Neural cell (in vitro differentiated cells): ENCODE measurements around the gene TEX14. TPM values are rescaled to one million over a fixed set of nuclear protein-coding genes. Genes with fewer than 3 reads are reported as not detected.

Experiments
- H2AFZ ChIP-seq: fragments of 200-600, 300-800 bp; sonication (generic), shearing (Covaris generic); 2 replicates; pipeline ENCODE4 v1.6.0; 2014; ENCODE audit warnings: low read depth, mild to moderate bottlenecking, antibody characterized with exemption, low read length, moderate library complexity
- H3F3A ChIP-seq: fragments of 200-600 bp; shearing (Covaris generic); 2 replicates; pipeline ENCODE4 v1.6.1; 2016; ENCODE audit warnings: mild to moderate bottlenecking, moderate library complexity, mixed read lengths, antibody characterized with exemption, low read length; ENCODE audit not compliant: insufficient read depth, poor library complexity, severe bottlenecking
- H3K27ac ChIP-seq: fragments of 200-600, 300-800 bp; sonication (generic), shearing (Covaris generic); 2 replicates; pipeline ENCODE4 v1.5.1; 2014; ENCODE audit warnings: mild to moderate bottlenecking, low read length, moderate library complexity
- H3K27me3 ChIP-seq: fragments of 300-800, 200-600 bp; sonication (generic), shearing (Covaris generic); 2 replicates; pipeline ENCODE4 v1.6.0; 2014; ENCODE audit warnings: mild to moderate bottlenecking, low read depth, low read length, moderate library complexity; ENCODE audit not compliant: insufficient read depth
- H3K36me3 ChIP-seq: fragments of 300-800, 200-600 bp; sonication (generic), shearing (Covaris generic); 2 replicates; pipeline ENCODE4 v1.5.1; 2014; ENCODE audit warnings: mild to moderate bottlenecking, antibody characterized with exemption, low read length, moderate library complexity; ENCODE audit not compliant: insufficient read depth
- H3K4me2 ChIP-seq: fragments of 300-800, 200-600 bp; sonication (generic), shearing (Covaris generic); 2 replicates; pipeline ENCODE4 v1.6.0; 2014; ENCODE audit warnings: mild to moderate bottlenecking, low read length
- H3K4me3 ChIP-seq: fragments of 300-800, 200-600 bp; sonication (generic), shearing (Covaris generic); 2 replicates; pipeline ENCODE4 v1.5.1; 2014; ENCODE audit warnings: mild to moderate bottlenecking, low read length, moderate library complexity
- H3K79me2 ChIP-seq: fragments of 200-600 bp; shearing (Covaris generic); replicated peaks from 2 replicates; pipeline ENCODE4 v1.6.0; 2014; ENCODE audit warnings: mild to moderate bottlenecking, low read length, moderate library complexity; ENCODE audit not compliant: insufficient read depth
- H3K9ac ChIP-seq: fragments of 300-800, 200-600 bp; sonication (generic), shearing (Covaris generic); 2 replicates; pipeline ENCODE4 v1.6.1; 2016; ENCODE audit warnings: mild to moderate bottlenecking, low read length, mixed read lengths
- H3K9me2 ChIP-seq: fragments of 200-600 bp; shearing (Covaris generic); 2 replicates; pipeline ENCODE4 v1.6.1; 2016; ENCODE audit warnings: mild to moderate bottlenecking, low read length, mixed read lengths; ENCODE audit not compliant: insufficient read depth
- H3K9me3 ChIP-seq: fragments of 200-600, 300-800 bp; sonication (generic), shearing (Covaris generic); 2 replicates; pipeline ENCODE4 v1.6.1; 2016; ENCODE audit warnings: mild to moderate bottlenecking, mixed run types, low read length, moderate library complexity, mixed read lengths
- H4K20me1 ChIP-seq: fragments of 200-600 bp; shearing (Covaris generic); 2 replicates; pipeline ENCODE4 v1.6.1; 2016; ENCODE audit warnings: mild to moderate bottlenecking, mixed run types; ENCODE audit not compliant: insufficient read depth
- EP300 ChIP-seq: fragments of 450-650 bp; conservative IDR thresholded peaks from 2 replicates; pipeline ENCODE4 v1.6.1; 2014; ENCODE audit warnings: antibody characterized with exemption, mild to moderate bottlenecking, moderate library complexity; ENCODE audit not compliant: poor library complexity, severe bottlenecking
- EZH2 ChIP-seq: fragments of 200-600, 300-800 bp; shearing (Covaris generic), sonication (generic); IDR thresholded peaks from 2 replicates; pipeline ENCODE4 v1.6.1; 2014; ENCODE audit warnings: antibody characterized with exemption, low read length, borderline replicate concordance, mild to moderate bottlenecking; ENCODE audit not compliant: insufficient read depth, poor library complexity, severe bottlenecking
- MXI1 ChIP-seq: fragments of 450-650 bp; conservative IDR thresholded peaks from 2 replicates; pipeline ENCODE4 v1.6.1; 2014; ENCODE audit warnings: antibody characterized with exemption, mild to moderate bottlenecking; ENCODE audit not compliant: poor library complexity, severe bottlenecking
- POLR2AphosphoS5 ChIP-seq: IDR thresholded peaks from 2 replicates; pipeline ENCODE4 v1.6.1; 2012
- RAD21 ChIP-seq: fragments of 450-650 bp; conservative IDR thresholded peaks from 2 replicates; pipeline ENCODE4 v1.6.1; 2014; ENCODE audit warnings: antibody characterized with exemption, mild to moderate bottlenecking, moderate library complexity
- SMC3 ChIP-seq: fragments of 450-650 bp; conservative IDR thresholded peaks from 2 replicates; pipeline ENCODE4 v1.6.1; 2014; ENCODE audit warnings: antibody characterized with exemption, mild to moderate bottlenecking, moderate library complexity; ENCODE audit not compliant: poor library complexity
- TAF1 ChIP-seq: IDR thresholded peaks from 2 replicates; pipeline ENCODE4 v1.6.1; 2012; ENCODE audit warnings: low read depth
- polyA plus RNA-seq: library from polyadenylated mRNA; depleted of rRNA; stranded (reverse); fragments of >200 nt; gene quantifications from 2 replicates; pipeline ENCODE4 v1.2.3, GENCODE V29; 2014
- TF ChIP-seq, protein P1 (sequence below): fragments of 450-650 bp; IDR thresholded peaks from 2 replicates; pipeline ENCODE4 v1.5.1; 2014; ENCODE audit warnings: antibody characterized with exemption, mild to moderate bottlenecking, moderate library complexity; ENCODE audit not compliant: poor library complexity, severe bottlenecking
- TF ChIP-seq, protein P2 (sequence below): IDR thresholded peaks from 2 replicates; pipeline ENCODE4 v1.6.1; 2012; ENCODE audit warnings: borderline replicate concordance

Gene TEX14
- polyA plus RNA-seq, 1 donor from 2014 or later = 1.4 TPM

DNA sequence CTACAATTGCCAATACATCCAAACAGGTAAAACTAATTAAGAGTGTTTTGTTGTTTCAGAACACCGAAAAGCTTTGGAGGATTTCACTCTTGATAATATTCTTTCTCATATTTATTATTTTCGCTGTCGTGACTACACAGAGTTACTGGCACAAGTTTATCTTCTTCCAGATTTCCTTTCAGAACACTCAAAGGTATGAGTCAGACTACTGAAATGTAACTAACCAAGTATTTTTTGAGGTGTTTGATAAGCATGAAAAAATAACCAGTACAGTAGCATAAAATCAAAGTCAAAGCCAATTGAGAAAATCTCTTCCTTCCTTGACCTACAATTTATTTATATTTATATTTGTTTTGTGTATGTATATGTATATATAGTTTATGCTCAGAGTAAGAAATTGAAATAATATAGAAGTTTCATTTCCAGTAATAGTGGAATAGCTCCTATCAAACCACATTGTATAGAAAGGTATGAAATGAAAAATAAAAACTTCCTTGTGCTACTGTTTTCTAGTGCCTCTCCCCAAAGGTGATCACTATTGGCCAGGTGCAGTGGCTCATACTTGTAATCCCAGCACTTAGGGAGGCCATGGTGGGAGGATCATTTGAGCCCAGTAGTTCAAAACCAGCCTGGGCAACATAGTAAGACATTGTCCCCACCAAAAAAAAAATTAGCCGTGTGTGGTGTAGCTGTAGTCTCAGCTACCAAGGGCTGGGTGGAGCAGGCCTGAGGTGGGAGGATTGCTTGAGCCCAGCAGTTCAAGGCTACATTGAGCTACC lies 11.5 kb upstream of the TEX14 start:
- TF ChIP-seq POLR2AphosphoS5 = no peak
- TF ChIP-seq RAD21 = no peak
- no peak for TF ChIP-seq MXI1
- no peak for TF ChIP-seq SMC3
- TF ChIP-seq, protein P1, sequence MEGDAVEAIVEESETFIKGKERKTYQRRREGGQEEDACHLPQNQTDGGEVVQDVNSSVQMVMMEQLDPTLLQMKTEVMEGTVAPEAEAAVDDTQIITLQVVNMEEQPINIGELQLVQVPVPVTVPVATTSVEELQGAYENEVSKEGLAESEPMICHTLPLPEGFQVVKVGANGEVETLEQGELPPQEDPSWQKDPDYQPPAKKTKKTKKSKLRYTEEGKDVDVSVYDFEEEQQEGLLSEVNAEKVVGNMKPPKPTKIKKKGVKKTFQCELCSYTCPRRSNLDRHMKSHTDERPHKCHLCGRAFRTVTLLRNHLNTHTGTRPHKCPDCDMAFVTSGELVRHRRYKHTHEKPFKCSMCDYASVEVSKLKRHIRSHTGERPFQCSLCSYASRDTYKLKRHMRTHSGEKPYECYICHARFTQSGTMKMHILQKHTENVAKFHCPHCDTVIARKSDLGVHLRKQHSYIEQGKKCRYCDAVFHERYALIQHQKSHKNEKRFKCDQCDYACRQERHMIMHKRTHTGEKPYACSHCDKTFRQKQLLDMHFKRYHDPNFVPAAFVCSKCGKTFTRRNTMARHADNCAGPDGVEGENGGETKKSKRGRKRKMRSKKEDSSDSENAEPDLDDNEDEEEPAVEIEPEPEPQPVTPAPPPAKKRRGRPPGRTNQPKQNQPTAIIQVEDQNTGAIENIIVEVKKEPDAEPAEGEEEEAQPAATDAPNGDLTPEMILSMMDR = no peak
- TF ChIP-seq TAF1 = no peak
- no peak for TF ChIP-seq EZH2
- TF ChIP-seq, protein P2, sequence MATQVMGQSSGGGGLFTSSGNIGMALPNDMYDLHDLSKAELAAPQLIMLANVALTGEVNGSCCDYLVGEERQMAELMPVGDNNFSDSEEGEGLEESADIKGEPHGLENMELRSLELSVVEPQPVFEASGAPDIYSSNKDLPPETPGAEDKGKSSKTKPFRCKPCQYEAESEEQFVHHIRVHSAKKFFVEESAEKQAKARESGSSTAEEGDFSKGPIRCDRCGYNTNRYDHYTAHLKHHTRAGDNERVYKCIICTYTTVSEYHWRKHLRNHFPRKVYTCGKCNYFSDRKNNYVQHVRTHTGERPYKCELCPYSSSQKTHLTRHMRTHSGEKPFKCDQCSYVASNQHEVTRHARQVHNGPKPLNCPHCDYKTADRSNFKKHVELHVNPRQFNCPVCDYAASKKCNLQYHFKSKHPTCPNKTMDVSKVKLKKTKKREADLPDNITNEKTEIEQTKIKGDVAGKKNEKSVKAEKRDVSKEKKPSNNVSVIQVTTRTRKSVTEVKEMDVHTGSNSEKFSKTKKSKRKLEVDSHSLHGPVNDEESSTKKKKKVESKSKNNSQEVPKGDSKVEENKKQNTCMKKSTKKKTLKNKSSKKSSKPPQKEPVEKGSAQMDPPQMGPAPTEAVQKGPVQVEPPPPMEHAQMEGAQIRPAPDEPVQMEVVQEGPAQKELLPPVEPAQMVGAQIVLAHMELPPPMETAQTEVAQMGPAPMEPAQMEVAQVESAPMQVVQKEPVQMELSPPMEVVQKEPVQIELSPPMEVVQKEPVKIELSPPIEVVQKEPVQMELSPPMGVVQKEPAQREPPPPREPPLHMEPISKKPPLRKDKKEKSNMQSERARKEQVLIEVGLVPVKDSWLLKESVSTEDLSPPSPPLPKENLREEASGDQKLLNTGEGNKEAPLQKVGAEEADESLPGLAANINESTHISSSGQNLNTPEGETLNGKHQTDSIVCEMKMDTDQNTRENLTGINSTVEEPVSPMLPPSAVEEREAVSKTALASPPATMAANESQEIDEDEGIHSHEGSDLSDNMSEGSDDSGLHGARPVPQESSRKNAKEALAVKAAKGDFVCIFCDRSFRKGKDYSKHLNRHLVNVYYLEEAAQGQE = no peak
- TF ChIP-seq EP300 = no peak
- Histone ChIP-seq H3K9me2 (no peaks in the 10 kb centered on the region), H3F3A (no peaks in the 10 kb centered on the region), H3K36me3 (no peaks in the 10 kb centered on the region), H3K9ac (no peak overlapping the region), H3K4me3 (no peak overlapping the region), H4K20me1 (no peaks in the 10 kb centered on the region), H2AFZ (no peak overlapping the region), H3K27ac (no peak overlapping the region), H3K27me3 (no peaks in the 10 kb centered on the region), H3K9me3 (no peaks in the 10 kb centered on the region), H3K4me2 (no peak overlapping the region), H3K79me2 (no peaks in the 10 kb centered on the region)

DNA sequence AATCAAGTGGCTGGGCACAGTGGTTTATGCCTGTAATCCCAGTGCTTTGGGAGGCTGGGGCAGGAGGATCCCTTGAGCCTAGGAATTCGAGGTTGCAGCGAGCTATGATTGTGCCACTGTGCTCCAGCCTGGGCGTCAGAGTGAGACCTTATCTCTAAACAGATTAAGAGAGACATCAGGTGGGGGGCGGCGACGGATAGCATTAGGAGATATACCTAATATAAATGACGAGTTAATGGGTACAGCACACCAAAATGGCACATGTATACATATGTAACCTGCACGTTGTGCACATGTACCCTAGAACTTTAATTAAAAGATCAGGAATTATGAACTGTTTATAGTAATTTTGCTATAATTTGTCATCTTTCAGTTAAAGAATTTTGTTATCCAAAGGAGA lies 10.9 kb upstream of the TEX14 start:
- H4K20me1 ChIP-seq = no peaks in the 10 kb centered on the region
- H3K27me3 ChIP-seq = no peaks in the 10 kb centered on the region
- TF ChIP-seq, protein P1 = no peak
- TF ChIP-seq SMC3 = no peak
- no peak for TF ChIP-seq EZH2
- no peak for TF ChIP-seq TAF1
- TF ChIP-seq, protein P2 = no peak
- no peak for TF ChIP-seq MXI1
- no peak for TF ChIP-seq POLR2AphosphoS5
- TF ChIP-seq EP300 = no peak
- no peak for TF ChIP-seq RAD21
- no peaks in the 10 kb centered on the region for H3K9me2 ChIP-seq
- no peak overlapping the region for H3K27ac ChIP-seq
- no peaks in the 10 kb centered on the region for H3K79me2 ChIP-seq
- H3F3A ChIP-seq = no peaks in the 10 kb centered on the region
- no peak overlapping the region for H2AFZ ChIP-seq
- H3K4me3 ChIP-seq = no peak overlapping the region
- no peak overlapping the region for H3K9ac ChIP-seq
- H3K9me3 ChIP-seq = no peaks in the 10 kb centered on the region
- no peak overlapping the region for H3K4me2 ChIP-seq
- no peaks in the 10 kb centered on the region for H3K36me3 ChIP-seq
